ENCODE data around the gene SRP14. TPM values are rescaled to one million over a fixed set of nuclear protein-coding genes. Genes with fewer than 3 reads are reported as not detected.

Gene SRP14
- total and polyA plus RNA-seq, 7 donors, result 304 to 467 (median 342) TPM

DNA sequence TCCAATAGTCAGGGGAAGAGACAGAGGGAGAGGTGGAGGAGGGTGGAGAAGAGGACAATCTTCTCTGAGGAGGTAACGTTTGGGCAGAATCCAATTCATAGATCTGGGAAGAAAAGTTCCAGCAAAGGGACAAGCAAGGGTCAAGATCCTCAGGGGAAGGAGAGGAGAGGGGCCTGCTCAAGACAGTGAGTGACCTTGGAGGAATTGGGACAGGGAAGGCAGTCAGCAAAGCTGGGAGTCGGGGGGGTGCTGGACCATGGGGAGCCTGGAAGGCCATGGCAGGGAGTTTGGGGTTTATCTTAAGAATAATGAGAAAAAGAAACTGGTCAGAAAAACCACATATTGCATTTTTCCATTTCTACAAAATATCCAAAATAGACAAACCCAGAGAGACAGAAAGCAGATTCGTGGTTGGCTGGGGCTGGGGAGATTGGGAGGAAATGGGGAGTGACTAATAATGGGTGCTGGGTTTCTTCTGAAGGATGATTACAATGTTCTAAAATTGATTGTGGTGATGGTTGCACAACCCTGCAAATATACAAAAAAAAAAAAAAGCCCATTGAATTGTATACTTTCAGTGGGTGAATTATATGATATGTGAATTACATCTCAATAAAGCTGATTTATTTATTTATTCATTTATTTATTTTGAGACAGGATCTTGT is 19.6 kb upstream of the SRP14 start:
- intact Hi-C loops (cut with DNase I), result no loop called here
- H3K4me3 ChIP-seq, result no peak overlapping the region
- H3K27me3 ChIP-seq, result no peaks in the 10 kb centered on the region
- no peaks in the 10 kb centered on the region for H3K36me3 ChIP-seq
- DNase-seq, result peak; percentile 57
- H3K4me1 ChIP-seq, result peaks cover 0 to 32% (median 24%) of the 10 kb centered on the region in 4 donors
- no peak overlapping the region for H3K27ac ChIP-seq
- TF ChIP-seq EP300 (IDR thresholded peaks at IDR 0.05) (no peak), POLR2AphosphoS5 (IDR thresholded peaks at IDR 0.05) (no peak), POLR2A (IDR thresholded peaks at IDR 0.05) (no peak)
- TF ChIP-seq, protein P1, sequence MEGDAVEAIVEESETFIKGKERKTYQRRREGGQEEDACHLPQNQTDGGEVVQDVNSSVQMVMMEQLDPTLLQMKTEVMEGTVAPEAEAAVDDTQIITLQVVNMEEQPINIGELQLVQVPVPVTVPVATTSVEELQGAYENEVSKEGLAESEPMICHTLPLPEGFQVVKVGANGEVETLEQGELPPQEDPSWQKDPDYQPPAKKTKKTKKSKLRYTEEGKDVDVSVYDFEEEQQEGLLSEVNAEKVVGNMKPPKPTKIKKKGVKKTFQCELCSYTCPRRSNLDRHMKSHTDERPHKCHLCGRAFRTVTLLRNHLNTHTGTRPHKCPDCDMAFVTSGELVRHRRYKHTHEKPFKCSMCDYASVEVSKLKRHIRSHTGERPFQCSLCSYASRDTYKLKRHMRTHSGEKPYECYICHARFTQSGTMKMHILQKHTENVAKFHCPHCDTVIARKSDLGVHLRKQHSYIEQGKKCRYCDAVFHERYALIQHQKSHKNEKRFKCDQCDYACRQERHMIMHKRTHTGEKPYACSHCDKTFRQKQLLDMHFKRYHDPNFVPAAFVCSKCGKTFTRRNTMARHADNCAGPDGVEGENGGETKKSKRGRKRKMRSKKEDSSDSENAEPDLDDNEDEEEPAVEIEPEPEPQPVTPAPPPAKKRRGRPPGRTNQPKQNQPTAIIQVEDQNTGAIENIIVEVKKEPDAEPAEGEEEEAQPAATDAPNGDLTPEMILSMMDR (IDR thresholded peaks at IDR 0.05), result no peak
- WGBS, 2 donors, result 75 to 87% methylated on average over 3 of the region's 3 CpGs
- H3K9me3 ChIP-seq, result no peaks in the 10 kb centered on the region

DNA sequence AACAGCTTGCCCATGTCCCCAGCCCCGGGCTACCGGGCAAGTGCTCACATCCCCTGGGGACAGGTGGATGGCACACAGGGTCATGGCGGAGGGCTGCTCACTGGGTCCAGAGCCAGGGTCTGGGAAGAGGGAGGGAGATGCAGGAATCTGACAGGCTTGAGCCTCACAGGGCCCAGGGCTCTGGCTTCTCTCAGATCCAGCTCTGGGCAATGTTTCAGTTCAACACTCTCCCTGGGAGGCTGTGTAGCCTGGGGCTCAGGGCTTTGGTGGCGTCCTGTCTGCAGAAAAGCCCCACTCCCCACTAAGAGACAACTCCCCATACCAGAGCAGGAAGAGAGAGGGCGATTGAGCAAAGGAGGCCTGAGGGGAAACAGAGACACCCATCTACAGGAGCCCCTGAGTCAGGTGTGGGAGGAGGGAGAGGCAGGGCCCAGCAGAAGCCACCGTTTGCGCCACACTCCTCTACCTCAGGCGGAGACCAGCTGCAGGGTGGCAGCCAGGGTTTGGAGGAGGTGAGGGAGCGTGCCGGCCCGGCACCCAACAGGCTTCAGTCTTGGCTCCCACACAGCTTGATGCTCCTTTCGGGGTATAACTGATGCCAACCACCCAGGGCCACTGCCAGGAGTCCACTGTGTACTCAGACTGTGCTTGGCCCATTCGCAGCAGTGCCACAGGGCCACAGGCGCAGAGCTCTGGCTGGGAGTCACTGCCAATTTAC is 16.8 kb upstream of the SRP14 start:
- 67 to 79% methylated on average over 14 of the region's 14 CpGs for WGBS, 2 donors
- Histone ChIP-seq H3K36me3 (no peaks in the 10 kb centered on the region), H3K9me3 (no peaks in the 10 kb centered on the region), H3K4me1 (peaks cover 0 to 32% (median 22%) of the 10 kb centered on the region in 4 donors), H3K4me3 (no peak overlapping the region), H3K27me3 (no peaks in the 10 kb centered on the region), H3K27ac (peak overlapping the region in 3 of 4 donors; percentile 72 to 79 (median 79))
- no peak for TF ChIP-seq EP300 (IDR thresholded peaks at IDR 0.05)
- peak in 2 of 4 donors; percentile 77 to 80 for TF ChIP-seq POLR2AphosphoS5 (IDR thresholded peaks at IDR 0.05)
- TF ChIP-seq POLR2A (IDR thresholded peaks at IDR 0.05), result no peak
- intact Hi-C loops (cut with DNase I), result no loop called here
- peak; percentile 87 for DNase-seq

DNA sequence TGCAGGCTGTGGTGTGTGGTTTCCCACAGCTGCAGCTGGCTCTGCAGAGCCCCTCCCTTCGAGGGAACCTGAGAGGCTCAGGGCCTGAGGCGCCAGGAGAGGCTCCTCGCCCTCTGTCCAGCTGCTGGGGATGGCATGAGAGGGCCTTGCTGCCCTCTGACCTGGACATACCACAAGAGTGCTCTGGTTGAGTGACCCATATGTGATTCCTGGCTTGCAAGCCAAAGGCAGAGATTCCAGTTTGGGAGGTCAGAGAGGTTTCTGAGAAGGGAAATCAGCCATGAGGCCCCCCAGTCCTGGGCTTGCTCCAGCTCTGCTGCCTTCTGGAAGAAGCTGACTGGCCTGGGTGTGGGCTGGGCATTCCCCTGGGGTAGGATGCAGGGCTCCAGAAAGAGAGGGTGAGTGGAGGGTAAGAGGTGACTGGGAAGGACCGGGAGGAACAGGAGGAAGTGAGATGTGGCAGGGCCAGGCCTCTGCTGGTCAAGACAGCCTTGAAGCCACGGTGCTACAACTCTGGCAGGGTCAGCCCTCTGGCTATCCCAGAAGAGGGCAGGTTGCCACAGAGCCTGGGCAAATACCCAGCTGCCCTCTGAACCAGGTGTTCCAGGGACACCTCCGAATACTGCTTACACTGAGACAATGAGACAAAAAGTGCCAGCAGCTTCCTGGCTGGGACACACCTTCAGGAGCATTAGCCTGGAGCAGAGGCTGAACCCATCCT is 16.0 kb upstream of the SRP14 start:
- no peaks in the 10 kb centered on the region for H3K36me3 ChIP-seq
- intact Hi-C loops (cut with DNase I), result no loop called here
- 22 to 25% methylated on average over 6 of the region's 6 CpGs for WGBS, 2 donors
- no peak overlapping the region for H3K4me3 ChIP-seq
- peak overlapping the region in 3 of 4 donors; percentile 72 to 79 (median 79) for H3K27ac ChIP-seq
- no peaks in the 10 kb centered on the region for H3K27me3 ChIP-seq
- no peak for TF ChIP-seq POLR2A (IDR thresholded peaks at IDR 0.05)
- no peak for TF ChIP-seq EP300 (IDR thresholded peaks at IDR 0.05)
- no peak for TF ChIP-seq POLR2AphosphoS5 (IDR thresholded peaks at IDR 0.05)
- TF ChIP-seq, protein P1 (IDR thresholded peaks at IDR 0.05), result no peak
- H3K4me1 ChIP-seq, result peaks cover 0 to 32% (median 22%) of the 10 kb centered on the region in 4 donors
- no peaks in the 10 kb centered on the region for H3K9me3 ChIP-seq
- peak; percentile 61 for DNase-seq

DNA sequence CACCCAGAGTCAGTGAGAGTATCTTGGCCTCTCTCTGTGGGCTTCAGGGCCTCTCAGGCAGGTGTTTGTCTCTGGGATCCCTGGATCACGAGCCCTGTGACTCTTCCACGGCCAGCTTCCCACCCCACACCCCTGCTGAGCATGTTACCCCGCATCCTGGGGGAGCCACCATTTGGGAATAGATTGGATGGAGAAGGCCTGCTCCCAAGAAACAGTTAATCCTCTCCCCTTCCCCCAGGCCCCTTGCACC is 15.5 kb upstream of the SRP14 start:
- TF ChIP-seq, protein P1 (IDR thresholded peaks at IDR 0.05), result no peak
- TF ChIP-seq POLR2AphosphoS5 (IDR thresholded peaks at IDR 0.05) (no peak), EP300 (IDR thresholded peaks at IDR 0.05) (no peak), POLR2A (IDR thresholded peaks at IDR 0.05) (no peak)
- WGBS, 2 donors, result 61 to 89% methylated on average over 3 of the region's 3 CpGs
- peak; percentile 56 for DNase-seq
- H3K27ac ChIP-seq, result no peak overlapping the region
- no peaks in the 10 kb centered on the region for H3K36me3 ChIP-seq
- intact Hi-C loops (cut with DNase I), result no loop called here
- H3K4me1 ChIP-seq, result peaks cover 0 to 32% (median 22%) of the 10 kb centered on the region in 4 donors
- no peak overlapping the region for H3K4me3 ChIP-seq
- H3K27me3 ChIP-seq, result no peaks in the 10 kb centered on the region
- no peaks in the 10 kb centered on the region for H3K9me3 ChIP-seq

All from sigmoid colon (tissue), 7 donors.